Breast epithelium (tissue), 4 donors: ENCODE data around the gene TP53I13. TPM values are rescaled to one million over a fixed set of nuclear protein-coding genes. Genes with fewer than 3 reads are reported as not detected.

Experiments
- DNase-seq, 2 donors: peaks; one replicate each; pipeline ENCODE4 v3.0.0-alpha.2; 2019; ENCODE audit warnings: low spot score in 2 of 2
- H3K27ac ChIP-seq, 2 donors: fragments of 200-600 bp; sonication (generic) in 1 of 2; one replicate each; pipeline ENCODE4 v1.5.1; 2016 to 2019; ENCODE audit warnings: mild to moderate bottlenecking in 1 of 2
- H3K27me3 ChIP-seq, 2 donors: fragments of 200-600 bp; sonication (generic) in 1 of 2; one replicate each; pipeline versions ENCODE4 v1.5.1 to v1.6.0; 2017 to 2019; ENCODE audit warnings: control low read depth in 1 of 2, mild to moderate bottlenecking in 1 of 2
- H3K36me3 ChIP-seq: fragments of 200-600 bp; one replicate; pipeline ENCODE4 v1.5.1; 2019
- H3K4me1 ChIP-seq, 2 donors: fragments of 200-600 bp; sonication (generic); one replicate each; pipeline ENCODE4 v1.5.1; 2016 to 2019; ENCODE audit warnings: control low read depth in 1 of 2
- H3K4me3 ChIP-seq, 3 donors: fragments of 200-600 bp; sonication (generic); 1 replicate in 2 of 3; 2 replicates in 1 of 3; pipeline ENCODE4 v1.5.1; 2016 to 2019; ENCODE audit warnings: mild to moderate bottlenecking in 3 of 3, moderate library complexity in 2 of 3
- H3K9me3 ChIP-seq, 2 donors: fragments of 200-600 bp; sonication (generic) in 1 of 2; one replicate each; pipeline ENCODE4 v1.5.1; 2016 to 2019; ENCODE audit warnings: control low read depth in 1 of 2
- POLR2A ChIP-seq: fragments of 450-650 bp; IDR thresholded peaks from one replicate; pipeline ENCODE4 v1.6.1; 2016; ENCODE audit warnings: antibody characterized with exemption, mild to moderate bottlenecking, moderate library complexity
- POLR2AphosphoS5 ChIP-seq, 3 donors: sonication (generic); formaldehyde crosslinking; IDR thresholded peaks; one replicate each; pipeline ENCODE4 v1.6.1; 2017; ENCODE audit warnings: antibody characterized with exemption in 3 of 3
- intact Hi-C: fragments of 100-400 bp; cut with DNase I; formaldehyde crosslinking; loops from one replicate; pipeline ENCODE4 v1.15.1; 2023; ENCODE audit warnings: low total_unique reads
- total RNA-seq, 3 donors: library from RNA; depleted of rRNA; stranded (reverse); fragments of >200 nt; gene quantifications; one replicate each; pipeline ENCODE4 v1.1.0, GENCODE V29; 2016
- TF ChIP-seq, protein P1 (sequence below), 3 donors: fragments of 450-650 bp; IDR thresholded peaks; one replicate each; pipeline ENCODE4 v1.5.1; 2016 to 2017; ENCODE audit warnings: antibody characterized with exemption in 3 of 3, mild to moderate bottlenecking in 3 of 3, moderate library complexity in 3 of 3

The TP53I13 gene
- total RNA-seq, 3 donors from 2014 or later, result 34.1 to 114 (median 56.0) TPM

DNA sequence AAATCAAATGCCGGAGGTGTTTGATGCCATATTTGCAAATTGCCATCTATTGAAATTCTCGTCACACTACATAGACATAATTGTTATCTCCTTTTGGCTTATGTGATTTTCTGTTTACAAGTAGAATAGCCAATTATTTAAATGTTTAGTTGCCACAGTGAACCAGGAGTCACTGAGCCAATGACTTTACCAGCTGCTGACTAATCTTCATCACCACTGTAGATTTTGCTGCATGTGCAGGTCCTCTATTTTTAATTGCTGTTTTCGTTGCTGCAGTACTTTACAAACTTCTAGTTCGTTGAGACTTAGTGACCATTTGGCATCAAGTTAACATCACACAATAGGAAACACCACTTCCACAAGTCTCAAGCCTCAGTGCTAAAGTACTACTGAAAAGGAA, 24.4 kb upstream of the TP53I13 start:
- Histone ChIP-seq H3K4me3 (no peak overlapping the region), H3K27me3 (no peaks in the 10 kb centered on the region), H3K9me3 (no peaks in the 10 kb centered on the region), H3K36me3 (no peaks in the 10 kb centered on the region), H3K4me1 (no peaks in the 10 kb centered on the region), H3K27ac (no peak overlapping the region)
- TF ChIP-seq POLR2AphosphoS5 (IDR thresholded peaks at IDR 0.05) (no peak), POLR2A (no peak)
- TF ChIP-seq, protein P1, sequence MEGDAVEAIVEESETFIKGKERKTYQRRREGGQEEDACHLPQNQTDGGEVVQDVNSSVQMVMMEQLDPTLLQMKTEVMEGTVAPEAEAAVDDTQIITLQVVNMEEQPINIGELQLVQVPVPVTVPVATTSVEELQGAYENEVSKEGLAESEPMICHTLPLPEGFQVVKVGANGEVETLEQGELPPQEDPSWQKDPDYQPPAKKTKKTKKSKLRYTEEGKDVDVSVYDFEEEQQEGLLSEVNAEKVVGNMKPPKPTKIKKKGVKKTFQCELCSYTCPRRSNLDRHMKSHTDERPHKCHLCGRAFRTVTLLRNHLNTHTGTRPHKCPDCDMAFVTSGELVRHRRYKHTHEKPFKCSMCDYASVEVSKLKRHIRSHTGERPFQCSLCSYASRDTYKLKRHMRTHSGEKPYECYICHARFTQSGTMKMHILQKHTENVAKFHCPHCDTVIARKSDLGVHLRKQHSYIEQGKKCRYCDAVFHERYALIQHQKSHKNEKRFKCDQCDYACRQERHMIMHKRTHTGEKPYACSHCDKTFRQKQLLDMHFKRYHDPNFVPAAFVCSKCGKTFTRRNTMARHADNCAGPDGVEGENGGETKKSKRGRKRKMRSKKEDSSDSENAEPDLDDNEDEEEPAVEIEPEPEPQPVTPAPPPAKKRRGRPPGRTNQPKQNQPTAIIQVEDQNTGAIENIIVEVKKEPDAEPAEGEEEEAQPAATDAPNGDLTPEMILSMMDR (IDR thresholded peaks at IDR 0.05), result no peak
- intact Hi-C loops, result no loop called here
- no peak for DNase-seq

DNA sequence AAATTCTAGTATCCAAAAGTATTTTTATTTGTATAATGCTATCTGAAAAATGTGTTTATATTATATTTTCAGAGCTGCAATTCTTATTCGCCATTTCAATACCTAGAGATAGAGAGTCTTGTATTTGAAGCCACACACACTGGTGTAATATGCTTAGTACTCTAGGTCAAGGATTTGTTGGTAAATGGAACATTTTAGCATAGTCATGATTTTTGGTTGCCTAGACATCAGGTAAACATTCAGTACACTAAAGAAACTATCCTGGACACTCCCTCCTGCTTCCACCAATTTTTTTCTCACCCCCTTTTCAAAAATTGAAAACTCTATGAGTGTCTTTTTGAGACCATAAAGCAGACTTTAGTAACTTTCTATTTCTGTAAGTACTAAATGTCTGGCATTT, 22.4 kb upstream of the TP53I13 start:
- intact Hi-C loops, result no loop called here
- Histone ChIP-seq H3K4me1 (no peaks in the 10 kb centered on the region), H3K27me3 (no peaks in the 10 kb centered on the region), H3K4me3 (no peak overlapping the region), H3K9me3 (no peaks in the 10 kb centered on the region), H3K27ac (no peak overlapping the region), H3K36me3 (no peaks in the 10 kb centered on the region)
- no peak for DNase-seq
- TF ChIP-seq, protein P1 (IDR thresholded peaks at IDR 0.05), result no peak
- no peak for TF ChIP-seq POLR2AphosphoS5 (IDR thresholded peaks at IDR 0.05)
- no peak for TF ChIP-seq POLR2A

DNA sequence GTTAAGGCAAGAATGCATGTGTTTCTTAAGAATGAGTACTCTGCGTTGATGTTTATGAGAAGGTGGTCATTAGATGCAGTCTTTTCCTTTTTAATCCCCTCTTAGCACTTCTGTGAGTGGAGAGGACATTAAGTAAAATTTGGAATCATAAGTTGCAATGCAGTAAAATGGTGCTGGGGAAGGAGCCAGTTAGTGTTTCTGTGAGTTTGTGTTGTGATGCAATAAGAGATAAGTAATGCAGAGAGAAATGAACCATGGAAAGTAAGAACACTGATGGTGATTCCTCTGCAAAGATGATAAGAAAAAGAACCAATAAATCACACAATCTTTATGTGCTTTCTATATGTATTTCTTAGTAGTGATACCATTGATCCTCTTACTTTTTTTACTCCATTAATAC, 21.7 kb upstream of the TP53I13 start:
- no peaks in the 10 kb centered on the region for H3K27me3 ChIP-seq
- no peak for DNase-seq
- intact Hi-C loops, result no loop called here
- TF ChIP-seq POLR2A (no peak), POLR2AphosphoS5 (IDR thresholded peaks at IDR 0.05) (no peak)
- TF ChIP-seq, protein P1 (IDR thresholded peaks at IDR 0.05), result no peak
- H3K9me3 ChIP-seq, result no peaks in the 10 kb centered on the region
- H3K27ac ChIP-seq, result no peak overlapping the region
- H3K4me1 ChIP-seq, result no peaks in the 10 kb centered on the region
- H3K36me3 ChIP-seq, result no peaks in the 10 kb centered on the region
- H3K4me3 ChIP-seq, result no peak overlapping the region

DNA sequence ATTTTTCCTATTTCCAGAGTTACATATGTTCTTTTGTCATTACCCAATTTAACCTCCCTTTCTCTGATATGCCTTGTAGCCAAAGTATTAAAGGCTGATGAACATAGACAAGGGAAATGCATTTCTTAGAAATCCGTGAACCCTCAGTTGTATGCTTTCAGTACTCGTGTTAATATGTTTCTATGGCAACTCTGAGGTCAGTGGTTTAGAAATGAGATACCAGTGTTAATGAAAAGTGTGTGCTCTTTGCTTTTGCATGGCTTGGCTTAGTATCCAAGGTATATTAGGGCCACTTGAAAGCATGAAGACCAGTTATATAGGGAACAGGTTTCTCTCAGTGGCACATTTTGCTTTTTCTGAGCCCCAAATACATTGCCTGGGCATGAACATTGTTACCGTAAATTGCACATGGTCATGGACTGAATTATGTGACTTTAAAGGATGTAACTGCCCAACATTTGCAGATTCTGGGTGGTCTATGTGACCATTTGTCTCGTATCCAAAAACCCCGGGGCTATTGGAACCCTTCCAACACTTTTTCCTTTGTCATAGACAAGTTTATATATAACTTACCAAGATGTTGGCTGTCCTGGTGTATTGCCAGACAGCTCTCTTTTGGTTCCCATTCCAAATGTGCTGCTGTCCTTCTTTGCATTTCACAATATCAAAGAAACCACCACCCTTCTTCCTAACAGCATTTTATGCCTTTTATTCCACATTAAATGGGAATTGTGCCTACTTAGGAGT, 19.2 kb upstream of the TP53I13 start:
- H3K4me3 ChIP-seq, result no peak overlapping the region
- no peak for DNase-seq
- no peaks in the 10 kb centered on the region for H3K27me3 ChIP-seq
- TF ChIP-seq, protein P1 (IDR thresholded peaks at IDR 0.05), result no peak
- TF ChIP-seq POLR2AphosphoS5 (IDR thresholded peaks at IDR 0.05), result no peak
- TF ChIP-seq POLR2A, result no peak
- no peaks in the 10 kb centered on the region for H3K4me1 ChIP-seq
- H3K27ac ChIP-seq, result no peak overlapping the region
- no peaks in the 10 kb centered on the region for H3K9me3 ChIP-seq
- H3K36me3 ChIP-seq, result no peaks in the 10 kb centered on the region
- intact Hi-C loops, result no loop called here

DNA sequence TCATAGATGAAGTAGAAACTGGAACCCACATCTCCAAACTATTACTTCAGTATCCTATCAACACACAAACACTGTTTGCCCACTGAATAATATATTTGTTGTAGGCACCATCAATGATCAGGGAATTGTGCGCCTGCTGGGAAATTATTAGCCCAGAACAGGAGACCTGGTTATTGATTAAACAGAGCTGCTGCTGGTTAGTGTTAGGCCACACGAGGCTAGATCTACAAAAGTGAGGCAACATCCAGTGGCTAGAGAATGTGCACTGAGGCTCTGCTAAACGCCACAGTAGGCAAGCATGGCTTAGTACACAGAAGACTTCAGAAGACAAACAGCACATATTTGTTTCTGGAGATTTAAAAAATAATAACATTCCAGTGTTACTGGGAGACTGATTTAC, 12.7 kb upstream of the TP53I13 start:
- Histone ChIP-seq H3K4me1 (no peaks in the 10 kb centered on the region), H3K27me3 (no peaks in the 10 kb centered on the region), H3K9me3 (no peaks in the 10 kb centered on the region), H3K36me3 (no peaks in the 10 kb centered on the region), H3K27ac (no peak overlapping the region), H3K4me3 (no peak overlapping the region)
- intact Hi-C loops, result no loop called here
- no peak for DNase-seq
- TF ChIP-seq POLR2A (no peak), POLR2AphosphoS5 (IDR thresholded peaks at IDR 0.05) (no peak)
- TF ChIP-seq, protein P1 (IDR thresholded peaks at IDR 0.05), result no peak
